Esophagus (tissue), 2 donors: ENCODE data around the gene KCNMA1. TPM values are rescaled to one million over a fixed set of nuclear protein-coding genes. Genes with fewer than 3 reads are reported as not detected.

Experiments used
- H3K27ac ChIP-seq, 2 donors: one replicate each; pipeline ENCODE4 v1.5.1; 2013; ENCODE audit warnings: low read depth in 2 of 2, mild to moderate bottlenecking in 2 of 2, inconsistent platforms in 1 of 2, low read length in 1 of 2, moderate library complexity in 1 of 2
- H3K27me3 ChIP-seq, 2 donors: one replicate each; pipeline ENCODE4 v1.6.1; 2013; ENCODE audit warnings: low read length in 2 of 2, control low read depth in 1 of 2, mild to moderate bottlenecking in 1 of 2; ENCODE audit not compliant: insufficient read depth in 2 of 2, control insufficient read depth in 1 of 2
- H3K36me3 ChIP-seq, 2 donors: one replicate each; pipeline ENCODE4 v1.6.1; 2013; ENCODE audit warnings: low read length in 1 of 2; ENCODE audit not compliant: control insufficient read depth in 2 of 2, insufficient read depth in 2 of 2
- H3K4me1 ChIP-seq, 2 donors: one replicate each; pipeline ENCODE4 v1.6.1; 2013; ENCODE audit warnings: low read length in 1 of 2; ENCODE audit not compliant: control insufficient read depth in 2 of 2, insufficient read depth in 2 of 2
- H3K4me3 ChIP-seq, 2 donors: one replicate each; pipeline ENCODE4 v1.5.1; 2013; ENCODE audit warnings: low read length in 2 of 2, mild to moderate bottlenecking in 2 of 2, low read depth in 1 of 2, moderate library complexity in 1 of 2
- H3K9me3 ChIP-seq, 2 donors: one replicate each; pipeline ENCODE4 v1.6.1; 2013; ENCODE audit warnings: mild to moderate bottlenecking in 2 of 2, low read depth in 1 of 2, low read length in 1 of 2, moderate library complexity in 1 of 2; ENCODE audit not compliant: control insufficient read depth in 2 of 2, insufficient read depth in 1 of 2
- WGBS, 2 donors: extraction: QIAGEN DNeasy Blood & Tissue Kit; methylation state at CpG; one replicate each; pipeline ENCODE4 v1.1.7; 2013; 5-methylcytosine and 5-hydroxymethylcytosine counted together
- polyA plus RNA-seq, 2 donors: library from polyadenylated mRNA; stranded (reverse); fragments of 200-250 nt; gene quantifications; one replicate each; pipeline ENCODE4 v1.2.3, GENCODE V29; 2013
- donor health status: healthy with polysubstance abuse.
- donor health status: Bipolar disorder and iron deficiency.

KCNMA1 gene
- polyA plus RNA-seq, 2 donors, result 8.4 to 11.2 TPM

- Histone ChIP-seq H3K4me1 (no peaks in the 10 kb centered on the region), H3K27ac (no peak overlapping the region), H3K27me3 (peaks cover 0 to 3% of the 10 kb centered on the region in 2 donors), H3K9me3 (no peaks in the 10 kb centered on the region), H3K36me3 (no peaks in the 10 kb centered on the region), H3K4me3 (no peak overlapping the region)
- WGBS, 2 donors, result 76 to 82% methylated on average over 5 of the region's 5 CpGs
Measured at GRCh38 chr10:77679217-77679616, 41.6 kb upstream of the KCNMA1 start.

- Histone ChIP-seq H3K4me3 (no peak overlapping the region), H3K4me1 (no peaks in the 10 kb centered on the region), H3K27me3 (peaks cover 0 to 3% of the 10 kb centered on the region in 2 donors), H3K9me3 (peaks cover 0 to 2% of the 10 kb centered on the region in 2 donors), H3K27ac (no peak overlapping the region), H3K36me3 (no peaks in the 10 kb centered on the region)
- WGBS, 2 donors, result 85 to 87% methylated on average over 3 of the region's 3 CpGs
Measured at GRCh38 chr10:77678146-77678545, 40.5 kb upstream of the KCNMA1 start.

- H3K9me3 ChIP-seq, result peaks cover 0 to 2% of the 10 kb centered on the region in 2 donors
- H3K4me1 ChIP-seq, result no peaks in the 10 kb centered on the region
- 68 to 71% methylated on average over 4 of the region's 4 CpGs for WGBS, 2 donors
- H3K27me3 ChIP-seq, result peaks cover 0 to 3% of the 10 kb centered on the region in 2 donors
- no peaks in the 10 kb centered on the region for H3K36me3 ChIP-seq
- H3K4me3 ChIP-seq, result no peak overlapping the region
- H3K27ac ChIP-seq, result no peak overlapping the region
Measured at GRCh38 chr10:77675347-77675746, 37.7 kb upstream of the KCNMA1 start.

GRCh38 chr10:77673515-77674140 is 36.0 kb upstream of the KCNMA1 start:
- H3K4me1 ChIP-seq, result no peaks in the 10 kb centered on the region
- 65 to 82% methylated on average over 6 of the region's 6 CpGs for WGBS, 2 donors

GRCh38 chr10:77673101-77673500 is 35.5 kb upstream of the KCNMA1 start:
- H3K36me3 ChIP-seq, result no peaks in the 10 kb centered on the region
- 93 to 100% methylated on average over 2 of the region's 2 CpGs for whole genome bisulfite sequencing, 2 donors
- no peak overlapping the region for H3K27ac ChIP-seq
- no peaks in the 10 kb centered on the region for H3K4me1 ChIP-seq
- H3K9me3 ChIP-seq, result peaks cover 0 to 2% of the 10 kb centered on the region in 2 donors
- no peaks in the 10 kb centered on the region for H3K27me3 ChIP-seq
- no peak overlapping the region for H3K4me3 ChIP-seq

More at GRCh38 chr10:77673515-77674140, 36.0 kb upstream of the KCNMA1 start:
- Histone ChIP-seq H3K36me3 (no peaks in the 10 kb centered on the region), H3K27ac (no peak overlapping the region), H3K4me3 (no peak overlapping the region), H3K9me3 (peaks cover 0 to 2% of the 10 kb centered on the region in 2 donors), H3K27me3 (no peaks in the 10 kb centered on the region)

- WGBS, 2 donors, result 75 to 80% methylated on average over 10 of the region's 10 CpGs
- no peaks in the 10 kb centered on the region for H3K27me3 ChIP-seq
- H3K4me1 ChIP-seq, result no peaks in the 10 kb centered on the region
- no peak overlapping the region for H3K4me3 ChIP-seq
- peaks cover 0 to 2% of the 10 kb centered on the region in 2 donors for H3K9me3 ChIP-seq
- H3K36me3 ChIP-seq, result no peaks in the 10 kb centered on the region
- no peak overlapping the region for H3K27ac ChIP-seq
Measured at GRCh38 chr10:77671594-77672252, 34.1 kb upstream of the KCNMA1 start.

GRCh38 chr10:77670817-77671443 is 33.3 kb upstream of the KCNMA1 start:
- 49 to 61% methylated on average over 5 of the region's 5 CpGs for WGBS, 2 donors
- Histone ChIP-seq H3K4me1 (no peaks in the 10 kb centered on the region), H3K9me3 (peaks cover 0 to 2% of the 10 kb centered on the region in 2 donors), H3K27me3 (no peaks in the 10 kb centered on the region), H3K36me3 (no peaks in the 10 kb centered on the region), H3K27ac (no peak overlapping the region), H3K4me3 (no peak overlapping the region)

GRCh38 chr10:77669892-77670291 is 32.3 kb upstream of the KCNMA1 start:
- Histone ChIP-seq H3K36me3 (no peaks in the 10 kb centered on the region), H3K4me1 (no peaks in the 10 kb centered on the region), H3K27me3 (peaks cover 0 to 4% of the 10 kb centered on the region in 2 donors), H3K27ac (no peak overlapping the region), H3K9me3 (peaks cover 0 to 2% of the 10 kb centered on the region in 2 donors), H3K4me3 (no peak overlapping the region)

GRCh38 chr10:77667426-77668324 is 30.1 kb upstream of the KCNMA1 start:
- peaks cover 0 to 4% of the 10 kb centered on the region in 2 donors for H3K27me3 ChIP-seq
- no peaks in the 10 kb centered on the region for H3K9me3 ChIP-seq
- H3K36me3 ChIP-seq, result no peaks in the 10 kb centered on the region
- no peak overlapping the region for H3K27ac ChIP-seq
- no peaks in the 10 kb centered on the region for H3K4me1 ChIP-seq
- WGBS, 2 donors, result 76 to 88% methylated on average over 3 of the region's 3 CpGs
- H3K4me3 ChIP-seq, result no peak overlapping the region
